Sigmoid colon (tissue), 7 donors: ENCODE results near the gene TENT4A. TPM values are rescaled to one million over a fixed set of nuclear protein-coding genes. Genes with fewer than 3 reads are reported as not detected.

ENCODE experiments used
- DNase-seq: peaks from one replicate; pipeline ENCODE4 v3.0.0-alpha.2; 2019
- H3K27ac ChIP-seq, 4 donors: fragments of 200-600 bp; sonication (generic); one replicate each; pipeline ENCODE4 v1.5.1; 2016 to 2019; ENCODE audit warnings: mild to moderate bottlenecking in 1 of 4
- H3K27me3 ChIP-seq, 3 donors: fragments of 200-600 bp; sonication (generic); one replicate each; pipeline ENCODE4 v1.5.1; 2019; ENCODE audit warnings: mild to moderate bottlenecking in 1 of 3
- H3K36me3 ChIP-seq, 4 donors: fragments of 200-600 bp; sonication (generic); one replicate each; pipeline ENCODE4 v1.5.1; 2016 to 2019
- H3K4me1 ChIP-seq, 4 donors: fragments of 200-600 bp; sonication (generic); one replicate each; pipeline ENCODE4 v1.5.1; 2017 to 2019
- H3K4me3 ChIP-seq, 4 donors: fragments of 200-600 bp; sonication (generic); one replicate each; pipeline ENCODE4 v1.5.1; 2017 to 2019; ENCODE audit warnings: mild to moderate bottlenecking in 2 of 4, moderate library complexity in 1 of 4
- H3K9me3 ChIP-seq, 4 donors: fragments of 200-600 bp in 3 of 4; sonication (generic) in 3 of 4; one replicate each; pipeline versions ENCODE4 v1.5.1 to v1.6.1; 2013 to 2019
- EP300 ChIP-seq, 4 donors: sonication (generic); formaldehyde crosslinking; IDR thresholded peaks; one replicate each; pipeline ENCODE4 v1.6.1; 2017; ENCODE audit warnings: antibody characterized with exemption in 4 of 4
- POLR2A ChIP-seq, 2 donors: fragments of 450-650 bp; IDR thresholded peaks; one replicate each; pipeline ENCODE4 v1.6.1; 2016; ENCODE audit warnings: antibody characterized with exemption in 2 of 2, mild to moderate bottlenecking in 2 of 2, moderate library complexity in 2 of 2
- POLR2AphosphoS5 ChIP-seq, 4 donors: sonication (generic); formaldehyde crosslinking; IDR thresholded peaks; one replicate each; pipeline ENCODE4 v1.6.1; 2017; ENCODE audit warnings: antibody characterized with exemption in 4 of 4
- WGBS, 2 donors: extraction: QIAGEN DNeasy Blood & Tissue Kit; methylation state at CpG; one replicate each; pipeline ENCODE4 v1.1.7; 2013; 5-methylcytosine and 5-hydroxymethylcytosine counted together
- intact Hi-C: fragments of 100-400 bp; cut with DNase I; formaldehyde crosslinking; loops from one replicate; pipeline ENCODE4 v1.15.1; 2023
- polyA plus RNA-seq, 3 donors: library from polyadenylated mRNA; stranded (reverse); fragments of 200-250 nt; gene quantifications; one replicate each; pipeline ENCODE4 v1.2.3, GENCODE V29; 2013
- total RNA-seq, 4 donors: library from RNA; depleted of rRNA; stranded (reverse); fragments of >200 nt; gene quantifications; one replicate each; pipeline ENCODE4 v1.1.0, GENCODE V29; 2016
- TF ChIP-seq, protein P1 (sequence below), 4 experiments: fragments of 450-650 bp in 3 of 4; fragments of 200-600 bp in 1 of 4; IDR thresholded peaks; one replicate each; pipeline ENCODE4 v1.5.1; 2016 to 2019; ENCODE audit warnings: antibody characterized with exemption in 4 of 4, mild to moderate bottlenecking in 3 of 4, moderate library complexity in 2 of 4
- donor health status: healthy with polysubstance abuse.
- donor health status: Bipolar disorder and iron deficiency.
- donor health status: healthy.

TENT4A gene
- total and polyA plus RNA-seq, 7 donors, result 3.0 to 27.4 (median 14.6) TPM

DNA sequence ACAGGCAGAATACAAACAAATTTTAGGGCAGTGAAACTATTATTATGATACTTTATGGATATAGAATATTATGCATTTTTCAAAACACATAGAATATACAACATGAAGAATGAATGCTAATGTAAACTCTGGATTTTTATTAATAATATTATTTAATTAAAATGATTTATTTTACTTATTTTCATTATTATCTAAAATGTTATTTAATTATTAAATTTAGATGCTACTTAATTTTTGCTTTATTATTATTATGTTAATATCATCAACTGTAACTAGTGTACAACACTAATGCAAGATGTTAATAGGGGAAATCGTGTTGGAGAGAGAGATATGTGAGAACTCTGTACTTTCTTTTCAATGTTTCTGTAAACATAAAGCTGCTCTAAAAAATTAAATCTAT lies 39.3 kb upstream of the TENT4A start:
- H3K4me1 ChIP-seq, result no peaks in the 10 kb centered on the region
- intact Hi-C loops, result no loop called here
- TF ChIP-seq EP300 (IDR thresholded peaks at IDR 0.05), result no peak
- TF ChIP-seq, protein P1, sequence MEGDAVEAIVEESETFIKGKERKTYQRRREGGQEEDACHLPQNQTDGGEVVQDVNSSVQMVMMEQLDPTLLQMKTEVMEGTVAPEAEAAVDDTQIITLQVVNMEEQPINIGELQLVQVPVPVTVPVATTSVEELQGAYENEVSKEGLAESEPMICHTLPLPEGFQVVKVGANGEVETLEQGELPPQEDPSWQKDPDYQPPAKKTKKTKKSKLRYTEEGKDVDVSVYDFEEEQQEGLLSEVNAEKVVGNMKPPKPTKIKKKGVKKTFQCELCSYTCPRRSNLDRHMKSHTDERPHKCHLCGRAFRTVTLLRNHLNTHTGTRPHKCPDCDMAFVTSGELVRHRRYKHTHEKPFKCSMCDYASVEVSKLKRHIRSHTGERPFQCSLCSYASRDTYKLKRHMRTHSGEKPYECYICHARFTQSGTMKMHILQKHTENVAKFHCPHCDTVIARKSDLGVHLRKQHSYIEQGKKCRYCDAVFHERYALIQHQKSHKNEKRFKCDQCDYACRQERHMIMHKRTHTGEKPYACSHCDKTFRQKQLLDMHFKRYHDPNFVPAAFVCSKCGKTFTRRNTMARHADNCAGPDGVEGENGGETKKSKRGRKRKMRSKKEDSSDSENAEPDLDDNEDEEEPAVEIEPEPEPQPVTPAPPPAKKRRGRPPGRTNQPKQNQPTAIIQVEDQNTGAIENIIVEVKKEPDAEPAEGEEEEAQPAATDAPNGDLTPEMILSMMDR (IDR thresholded peaks at IDR 0.05), result no peak
- TF ChIP-seq POLR2A (IDR thresholded peaks at IDR 0.05), result no peak
- no peak for TF ChIP-seq POLR2AphosphoS5 (IDR thresholded peaks at IDR 0.05)

DNA sequence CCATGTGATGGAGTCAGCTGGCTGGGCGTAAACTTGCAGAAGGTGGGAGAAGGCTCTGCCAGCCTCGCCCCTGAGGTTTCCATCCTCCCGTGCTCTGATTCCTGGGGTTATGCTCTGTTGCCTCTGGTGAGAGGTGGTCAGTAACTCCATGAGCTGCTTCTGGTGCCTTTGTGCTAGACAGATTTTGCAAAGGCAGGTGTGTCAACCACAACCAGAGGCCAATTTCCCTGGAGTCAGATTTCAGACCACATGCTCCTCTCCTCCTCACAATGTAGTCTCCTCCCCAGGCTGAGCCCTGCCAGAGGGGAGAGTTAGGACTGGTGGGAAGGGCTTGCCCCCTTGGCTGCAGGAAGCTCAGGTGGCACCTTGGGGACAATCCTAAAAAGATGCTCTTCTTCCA lies 38.8 kb upstream of the TENT4A start:
- intact Hi-C loops, result no loop called here

More for the DNA sequence above, 39.3 kb upstream of the TENT4A start:
- H3K36me3 ChIP-seq, result peaks cover 0 to 11% (median 0%) of the 10 kb centered on the region in 4 donors
- no peak overlapping the region for H3K27ac ChIP-seq
- DNase-seq, result no peak
- no peak overlapping the region for H3K4me3 ChIP-seq
- H3K27me3 ChIP-seq, result no peaks in the 10 kb centered on the region
- WGBS, 2 donors, result 93 to 96% methylated on average over 1 of the region's 1 CpG
- no peaks in the 10 kb centered on the region for H3K9me3 ChIP-seq

DNA sequence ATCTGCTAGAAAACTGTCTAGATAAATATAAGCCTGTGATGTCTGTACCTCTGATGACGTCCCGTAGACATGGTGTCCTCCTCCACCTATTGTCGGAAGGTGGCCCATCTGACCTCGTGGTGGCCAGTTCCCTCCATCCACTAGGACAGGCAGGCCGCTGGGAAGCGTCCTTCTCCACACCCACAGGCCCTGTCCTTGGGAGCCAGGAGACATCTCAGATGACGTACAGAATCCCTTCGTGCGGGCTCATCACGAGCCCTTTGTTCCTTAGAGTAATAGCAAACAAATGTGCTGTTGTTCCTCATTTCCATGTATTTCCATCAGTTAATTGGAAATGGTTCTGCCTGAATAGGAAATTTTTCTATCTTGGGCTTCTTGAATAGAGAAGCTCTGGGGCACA lies 38.3 kb upstream of the TENT4A start:
- no peak for DNase-seq
- WGBS, 2 donors, result 95% methylated on average over 10 of the region's 10 CpGs
- peaks cover 0 to 11% (median 0%) of the 10 kb centered on the region in 4 donors for H3K36me3 ChIP-seq
- no peak overlapping the region for H3K4me3 ChIP-seq
- no peaks in the 10 kb centered on the region for H3K9me3 ChIP-seq
- intact Hi-C loops, result no loop called here
- TF ChIP-seq POLR2A (IDR thresholded peaks at IDR 0.05) (no peak), POLR2AphosphoS5 (IDR thresholded peaks at IDR 0.05) (no peak), EP300 (IDR thresholded peaks at IDR 0.05) (no peak)
- TF ChIP-seq, protein P1 (IDR thresholded peaks at IDR 0.05), result no peak
- H3K4me1 ChIP-seq, result no peaks in the 10 kb centered on the region
- H3K27me3 ChIP-seq, result no peaks in the 10 kb centered on the region
- no peak overlapping the region for H3K27ac ChIP-seq

More for the DNA sequence above, 38.8 kb upstream of the TENT4A start:
- H3K9me3 ChIP-seq, result no peaks in the 10 kb centered on the region
- TF ChIP-seq, protein P1 (IDR thresholded peaks at IDR 0.05), result no peak
- TF ChIP-seq EP300 (IDR thresholded peaks at IDR 0.05) (no peak), POLR2A (IDR thresholded peaks at IDR 0.05) (no peak), POLR2AphosphoS5 (IDR thresholded peaks at IDR 0.05) (no peak)
- DNase-seq, result no peak
- H3K4me1 ChIP-seq, result no peaks in the 10 kb centered on the region
- 96 to 98% methylated on average over 3 of the region's 3 CpGs for WGBS, 2 donors
- H3K27ac ChIP-seq, result no peak overlapping the region
- no peak overlapping the region for H3K4me3 ChIP-seq
- peaks cover 0 to 11% (median 0%) of the 10 kb centered on the region in 4 donors for H3K36me3 ChIP-seq
- H3K27me3 ChIP-seq, result no peaks in the 10 kb centered on the region

DNA sequence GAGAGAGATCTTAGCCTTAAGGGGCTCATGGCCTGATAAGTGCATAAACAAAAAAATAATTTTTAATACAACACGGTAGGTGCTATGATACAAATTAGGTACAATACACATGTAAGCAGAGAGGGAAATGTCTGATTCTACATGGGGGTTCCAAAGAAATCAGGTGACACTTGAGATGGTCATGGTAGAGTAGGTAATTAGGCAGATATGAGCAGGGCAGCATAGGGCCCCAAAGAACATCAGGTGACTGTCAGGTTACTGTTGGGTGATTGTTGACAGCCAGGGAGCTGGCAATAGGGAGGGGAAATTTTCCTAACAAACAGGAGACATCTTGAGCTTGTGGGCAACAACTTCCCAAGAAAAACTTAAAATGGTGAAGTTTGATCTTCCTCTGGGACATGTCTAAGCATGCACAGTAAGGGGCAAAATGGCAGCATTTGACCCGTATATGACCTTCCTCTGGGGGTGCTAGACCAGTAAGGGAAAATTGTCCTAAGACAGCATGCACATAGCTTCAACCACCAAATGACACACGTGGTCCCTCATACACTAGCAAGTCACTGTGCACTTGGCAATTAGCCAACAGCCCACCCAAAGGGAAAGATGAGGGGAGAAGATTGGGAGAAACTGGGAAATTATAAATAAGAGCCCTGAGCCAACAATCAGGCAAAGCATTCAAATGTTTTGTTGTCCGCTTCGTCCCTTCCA lies 37.3 kb upstream of the TENT4A start:
- WGBS, 2 donors, result 89 to 91% methylated on average over 5 of the region's 5 CpGs
- no peak for DNase-seq
- Histone ChIP-seq H3K9me3 (peaks cover 0 to under 1% (median 0%) of the 10 kb centered on the region in 4 donors), H3K4me3 (no peak overlapping the region), H3K27ac (no peak overlapping the region), H3K4me1 (no peaks in the 10 kb centered on the region), H3K36me3 (peaks cover 0 to 5% (median 0%) of the 10 kb centered on the region in 4 donors), H3K27me3 (no peaks in the 10 kb centered on the region)
- TF ChIP-seq POLR2A (IDR thresholded peaks at IDR 0.05), result no peak
- TF ChIP-seq POLR2AphosphoS5 (IDR thresholded peaks at IDR 0.05), result no peak
- TF ChIP-seq, protein P1 (IDR thresholded peaks at IDR 0.05), result no peak
- no peak for TF ChIP-seq EP300 (IDR thresholded peaks at IDR 0.05)
- intact Hi-C loops, result no loop called here
